MCF 10A (cell line): ENCODE data around the gene MFSD12. TPM values are rescaled to one million over a fixed set of nuclear protein-coding genes. Genes with fewer than 3 reads are reported as not detected.

ENCODE experiments used
- BruUV-seq: library from RNA; stranded (reverse); fragments of 400-500 nt; replicated peaks from 2 replicates; lab custom pipeline; 2021; lab: Mats Ljungman, UMichigan
- CTCF ChIA-PET: fragments of 300-600 bp; sonication (Branson Sonifier 250); formaldehyde crosslinking; extraction: SDS; loops from one replicate; lab custom pipeline; 2021; ENCODE audit warnings: antibody characterized with exemption, inconsistent platforms; lab: Yijun Ruan, JAX
- POLR2A ChIA-PET: fragments of 300-600, 350-650 bp; sonication (Branson Sonifier 250); formaldehyde crosslinking; extraction: SDS; loops from one replicate; lab custom pipeline; 2020; ENCODE audit warnings: antibody characterized with exemption, inconsistent platforms; lab: Yijun Ruan, JAX
- DNase-seq: peaks from one replicate; pipeline ENCODE4 v3.0.0-alpha.2; 2018; ENCODE audit not compliant: unreplicated experiment
- H3K27ac Mint-ChIP-seq: one replicate; pipeline ENCODE4 v1.8.0; 2022; ENCODE audit warnings: mild to moderate bottlenecking, low read depth, mixed read lengths; ENCODE audit not compliant: unreplicated experiment
- H3K27me3 Mint-ChIP-seq: one replicate; pipeline ENCODE4 v1.8.0; 2022; ENCODE audit warnings: mixed read lengths; ENCODE audit not compliant: insufficient read depth, unreplicated experiment
- H3K36me3 Mint-ChIP-seq: one replicate; pipeline ENCODE4 v1.8.0; 2022; ENCODE audit warnings: mild to moderate bottlenecking, moderate library complexity, mixed read lengths; ENCODE audit not compliant: insufficient read depth, unreplicated experiment
- H3K4me1 Mint-ChIP-seq: one replicate; pipeline ENCODE4 v1.8.0; 2022; ENCODE audit warnings: mixed read lengths; ENCODE audit not compliant: insufficient read depth, unreplicated experiment
- H3K4me3 Mint-ChIP-seq: one replicate; pipeline ENCODE4 v1.8.0; 2022; ENCODE audit warnings: mild to moderate bottlenecking, moderate library complexity, mixed read lengths; ENCODE audit not compliant: unreplicated experiment
- H3K9me3 Mint-ChIP-seq: one replicate; pipeline ENCODE4 v1.8.0; 2022; ENCODE audit warnings: mixed read lengths; ENCODE audit not compliant: unreplicated experiment
- CTCF ChIP-seq: fragments of 200-600 bp; IDR thresholded peaks from one replicate; pipeline ENCODE4 v1.8.0; 2022; ENCODE audit warnings: antibody characterized with exemption, mild to moderate bottlenecking; ENCODE audit not compliant: unreplicated experiment
- intact Hi-C: fragments of 100-400 bp; cut with micrococcal nuclease; formaldehyde crosslinking; loops from 2 replicates; pipeline ENCODE4 v1.14.1; 2022
- total RNA-seq: library from RNA; stranded (reverse); gene quantifications from 2 replicates; pipeline ENCODE4 v1.2.3, GENCODE V29; 2022

Gene MFSD12
- total RNA-seq, 1 experiment from 2014 or later = 79.4 TPM

GRCh38 chr19:3536429-3537100 lies 20.8 kb downstream of the MFSD12 start:
- Mint-ChIP-seq H3K27me3 (no peaks in the 10 kb centered on the region), H3K4me3 (no peak overlapping the region), H3K9me3 (no peaks in the 10 kb centered on the region), H3K27ac (no peak overlapping the region), H3K36me3 (peaks cover 63% of the 10 kb centered on the region), H3K4me1 (no peaks in the 10 kb centered on the region)
- intact Hi-C loops = no loop called here
- ChIA-PET POLR2A (interaction anchor here (0.6 to 1.6 kb wide), 2 partner anchors 20 to 237 kb away, joined by 3 to 4 read pairs; no protein-coding TSS in a partner anchor), CTCF (interaction anchor here (0.8 kb wide), 1 partner anchor 8 kb away, joined by 3 read pairs; no protein-coding TSS in a partner anchor)
- no TSS peak for BruUV-seq
- no peak for DNase-seq
- no peak for TF ChIP-seq CTCF

- DNase-seq = no peak
- H3K9me3 Mint-ChIP-seq = no peaks in the 10 kb centered on the region
- H3K36me3 Mint-ChIP-seq = peaks cover 63% of the 10 kb centered on the region
Observed at GRCh38 chr19:3535981-3536380, 21.4 kb downstream of the MFSD12 start.

GRCh38 chr19:3535563-3535965 lies 21.8 kb downstream of the MFSD12 start:
- ChIA-PET CTCF (no interaction called here), POLR2A (no interaction called here)
- Mint-ChIP-seq H3K27ac (no peak overlapping the region), H3K27me3 (no peaks in the 10 kb centered on the region), H3K9me3 (no peaks in the 10 kb centered on the region), H3K36me3 (peaks cover 63% of the 10 kb centered on the region), H3K4me1 (no peaks in the 10 kb centered on the region), H3K4me3 (no peak overlapping the region)
- no peak for TF ChIP-seq CTCF
- intact Hi-C loops = no loop called here
- no TSS peak for BruUV-seq
- DNase-seq = no peak

More at GRCh38 chr19:3535981-3536380, 21.4 kb downstream of the MFSD12 start:
- no peak for TF ChIP-seq CTCF
- H3K4me3 Mint-ChIP-seq = no peak overlapping the region
- no TSS peak for BruUV-seq
- CTCF ChIA-PET = no interaction called here
- intact Hi-C loops = no loop called here
- no peaks in the 10 kb centered on the region for H3K27me3 Mint-ChIP-seq
- no peaks in the 10 kb centered on the region for H3K4me1 Mint-ChIP-seq
- POLR2A ChIA-PET = no interaction called here
- H3K27ac Mint-ChIP-seq = no peak overlapping the region

- no peak for DNase-seq
- Mint-ChIP-seq H3K27me3 (no peaks in the 10 kb centered on the region), H3K9me3 (no peaks in the 10 kb centered on the region), H3K4me1 (no peaks in the 10 kb centered on the region), H3K36me3 (peaks cover 63% of the 10 kb centered on the region), H3K4me3 (no peak overlapping the region), H3K27ac (no peak overlapping the region)
- ChIA-PET POLR2A (no interaction called here), CTCF (no interaction called here)
- no peak for TF ChIP-seq CTCF
- no TSS peak for BruUV-seq
- intact Hi-C loops = no loop called here
Observed at GRCh38 chr19:3535235-3535535, 22.2 kb downstream of the MFSD12 start.
